AG09319 (cell line): ENCODE data around the gene TMEM184A.

Experiments
- DNase-seq: peaks from one replicate; pipeline ENCODE4 v3.0.0-alpha.2; 2010; ENCODE audit warnings: low read depth; ENCODE audit errors: extremely low read depth
- TF ChIP-seq, protein P1 (sequence below): IDR thresholded peaks from 2 replicates; pipeline ENCODE4 v1.5.1; 2011; ENCODE audit warnings: low read depth, mild to moderate bottlenecking, inconsistent platforms, low read length, moderate library complexity

TMEM184A gene

GRCh38 chr7:1598961-1599639 lies 43.1 kb upstream of the TMEM184A start:
- TF ChIP-seq, protein P1, sequence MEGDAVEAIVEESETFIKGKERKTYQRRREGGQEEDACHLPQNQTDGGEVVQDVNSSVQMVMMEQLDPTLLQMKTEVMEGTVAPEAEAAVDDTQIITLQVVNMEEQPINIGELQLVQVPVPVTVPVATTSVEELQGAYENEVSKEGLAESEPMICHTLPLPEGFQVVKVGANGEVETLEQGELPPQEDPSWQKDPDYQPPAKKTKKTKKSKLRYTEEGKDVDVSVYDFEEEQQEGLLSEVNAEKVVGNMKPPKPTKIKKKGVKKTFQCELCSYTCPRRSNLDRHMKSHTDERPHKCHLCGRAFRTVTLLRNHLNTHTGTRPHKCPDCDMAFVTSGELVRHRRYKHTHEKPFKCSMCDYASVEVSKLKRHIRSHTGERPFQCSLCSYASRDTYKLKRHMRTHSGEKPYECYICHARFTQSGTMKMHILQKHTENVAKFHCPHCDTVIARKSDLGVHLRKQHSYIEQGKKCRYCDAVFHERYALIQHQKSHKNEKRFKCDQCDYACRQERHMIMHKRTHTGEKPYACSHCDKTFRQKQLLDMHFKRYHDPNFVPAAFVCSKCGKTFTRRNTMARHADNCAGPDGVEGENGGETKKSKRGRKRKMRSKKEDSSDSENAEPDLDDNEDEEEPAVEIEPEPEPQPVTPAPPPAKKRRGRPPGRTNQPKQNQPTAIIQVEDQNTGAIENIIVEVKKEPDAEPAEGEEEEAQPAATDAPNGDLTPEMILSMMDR: no peak
- DNase-seq: no peak

- TF ChIP-seq, protein P1: no peak
- no peak for DNase-seq
Measured at GRCh38 chr7:1598286-1598685, 42.3 kb upstream of the TMEM184A start.

GRCh38 chr7:1597791-1598190 lies 41.8 kb upstream of the TMEM184A start:
- TF ChIP-seq, protein P1: no peak

DNA sequence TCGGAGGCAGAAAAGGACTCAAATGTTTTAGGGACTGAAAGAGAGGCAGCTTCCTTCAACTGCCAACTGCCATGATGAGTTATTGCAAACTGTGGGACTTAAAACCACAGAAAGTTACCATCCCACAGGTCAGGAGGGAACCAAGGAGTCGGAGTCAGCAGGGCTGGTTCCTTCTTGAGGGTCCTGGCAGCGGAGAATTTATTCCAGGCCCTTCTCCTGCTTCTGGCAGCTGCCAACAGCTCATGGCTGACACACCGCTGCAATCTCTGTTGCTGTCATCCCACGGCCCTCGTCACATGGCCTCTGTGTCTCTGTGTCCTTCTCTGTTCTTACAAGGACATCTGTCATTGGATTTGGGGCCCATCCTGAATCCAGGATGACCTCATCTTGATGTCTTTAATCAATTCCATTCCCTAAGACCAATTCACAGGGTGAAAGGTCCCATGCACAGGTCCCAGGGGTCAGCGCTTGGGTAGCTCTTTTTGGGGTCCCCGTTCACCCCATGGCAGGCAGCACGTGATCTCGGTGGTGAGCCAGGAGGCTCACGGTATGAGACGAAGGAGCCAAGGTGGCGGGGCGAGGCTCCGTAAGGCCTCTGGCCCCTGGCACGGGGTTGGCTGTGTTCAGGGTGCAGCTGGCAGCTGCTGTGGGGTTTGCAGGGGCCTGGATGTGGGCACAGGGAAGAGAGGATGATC lies 41.2 kb upstream of the TMEM184A start:
- TF ChIP-seq, protein P1: no peak
- no peak for DNase-seq

More at GRCh38 chr7:1597791-1598190, 41.8 kb upstream of the TMEM184A start:
- DNase-seq: no peak

DNA sequence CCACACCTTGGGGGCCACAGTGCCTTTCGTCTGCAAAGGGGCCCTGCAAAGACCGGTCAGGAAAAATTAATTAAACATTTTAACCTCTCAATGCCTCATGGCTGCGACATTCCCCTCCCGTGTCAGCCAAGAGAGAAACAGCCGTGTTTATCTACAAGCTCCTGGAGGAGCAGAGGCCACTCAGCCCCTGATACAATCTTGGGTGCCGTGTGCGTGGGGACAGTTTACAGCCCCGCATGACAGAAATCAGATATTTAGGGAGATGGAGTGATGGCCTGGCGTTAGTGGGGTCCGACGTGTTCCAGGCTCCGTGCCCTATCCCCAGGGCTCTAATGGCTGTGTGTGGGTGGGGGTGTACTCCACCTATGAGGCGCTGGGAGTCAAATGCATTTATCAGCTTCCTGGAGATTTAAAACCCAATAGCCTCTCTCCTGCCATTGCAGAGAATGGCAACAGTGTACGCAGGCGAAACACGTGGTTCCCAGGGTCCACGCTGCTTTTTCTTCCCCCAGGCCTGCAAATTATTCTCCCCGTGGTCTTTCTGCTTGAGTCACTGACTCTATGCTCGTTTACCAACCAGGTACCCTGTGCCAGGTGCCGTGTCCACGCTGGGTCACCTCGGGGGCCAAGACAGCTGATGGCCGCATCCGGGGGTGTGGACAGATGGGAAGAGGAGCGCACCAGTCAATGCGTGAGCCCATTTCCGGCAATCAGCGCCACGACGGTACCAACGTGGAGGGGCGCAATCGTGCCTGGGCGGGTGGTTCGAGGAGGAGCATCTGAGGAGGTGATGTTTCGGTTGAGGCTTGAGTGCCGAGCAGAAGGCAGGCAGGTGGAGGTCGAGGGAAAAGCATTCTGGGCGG lies 40.4 kb upstream of the TMEM184A start:
- TF ChIP-seq, protein P1: no peak
- DNase-seq: no peak

- TF ChIP-seq, protein P1: no peak
- no peak for DNase-seq
Measured at GRCh38 chr7:1595636-1596035, 39.6 kb upstream of the TMEM184A start.
